Progenitor cell of endocrine pancreas (in vitro differentiated cells): Measurements from ENCODE around the gene ATL1. TPM values are rescaled to one million over a fixed set of nuclear protein-coding genes. Genes with fewer than 3 reads are reported as not detected.
A peak's percentile ranks its signal among the peaks of the same experiment; 100 is the strongest.

Experiments
- DNase-seq: peaks from one replicate; pipeline ENCODE4 v3.0.0; 2021; ENCODE audit warnings: low spot score; ENCODE audit not compliant: unreplicated experiment
- H3K27ac Mint-ChIP-seq: 2 replicates; pipeline ENCODE4 v1.8.0; 2021; ENCODE audit warnings: mild to moderate bottlenecking, moderate library complexity, mixed read lengths
- H3K27me3 Mint-ChIP-seq: 2 replicates; pipeline ENCODE4 v1.8.0; 2021; ENCODE audit warnings: mixed read lengths
- H3K36me3 Mint-ChIP-seq: 2 replicates; pipeline ENCODE4 v1.8.0; 2022; ENCODE audit warnings: mixed read lengths; ENCODE audit not compliant: insufficient read depth
- H3K4me1 Mint-ChIP-seq: 2 replicates; pipeline ENCODE4 v1.8.0; 2021; ENCODE audit warnings: low read depth, mixed read lengths
- H3K4me3 Mint-ChIP-seq: 2 replicates; pipeline ENCODE4 v1.8.0; 2021; ENCODE audit warnings: low read depth, mild to moderate bottlenecking, moderate library complexity, mixed read lengths
- H3K9me3 Mint-ChIP-seq: 2 replicates; pipeline ENCODE4 v1.8.0; 2021; ENCODE audit warnings: low read depth, mixed read lengths
- long read RNA-seq: library from polyadenylated mRNA; unstranded; transcript quantifications from one replicate; pipeline ENCODE4 v2.0.0, GENCODE V29; 2020
- total RNA-seq: library from RNA; stranded (reverse); gene quantifications from 2 replicates; pipeline ENCODE4 v1.2.1, GENCODE V29; 2021
- TF ChIP-seq, protein P1 (sequence below): fragments of 200-600 bp; sonication (generic); IDR thresholded peaks from one replicate; pipeline ENCODE4 v1.5.0; 2021; ENCODE audit warnings: antibody characterized with exemption, mild to moderate bottlenecking; ENCODE audit not compliant: unreplicated experiment

Gene ATL1
- total RNA-seq = 6.8 and 6.9 TPM in 2 replicates
- long read RNA-seq, partial matches to known transcripts = 55 of 69 reads
- long read RNA-seq, other reads (novel, unspliced or antisense) = 10 of 69 reads

DNA sequence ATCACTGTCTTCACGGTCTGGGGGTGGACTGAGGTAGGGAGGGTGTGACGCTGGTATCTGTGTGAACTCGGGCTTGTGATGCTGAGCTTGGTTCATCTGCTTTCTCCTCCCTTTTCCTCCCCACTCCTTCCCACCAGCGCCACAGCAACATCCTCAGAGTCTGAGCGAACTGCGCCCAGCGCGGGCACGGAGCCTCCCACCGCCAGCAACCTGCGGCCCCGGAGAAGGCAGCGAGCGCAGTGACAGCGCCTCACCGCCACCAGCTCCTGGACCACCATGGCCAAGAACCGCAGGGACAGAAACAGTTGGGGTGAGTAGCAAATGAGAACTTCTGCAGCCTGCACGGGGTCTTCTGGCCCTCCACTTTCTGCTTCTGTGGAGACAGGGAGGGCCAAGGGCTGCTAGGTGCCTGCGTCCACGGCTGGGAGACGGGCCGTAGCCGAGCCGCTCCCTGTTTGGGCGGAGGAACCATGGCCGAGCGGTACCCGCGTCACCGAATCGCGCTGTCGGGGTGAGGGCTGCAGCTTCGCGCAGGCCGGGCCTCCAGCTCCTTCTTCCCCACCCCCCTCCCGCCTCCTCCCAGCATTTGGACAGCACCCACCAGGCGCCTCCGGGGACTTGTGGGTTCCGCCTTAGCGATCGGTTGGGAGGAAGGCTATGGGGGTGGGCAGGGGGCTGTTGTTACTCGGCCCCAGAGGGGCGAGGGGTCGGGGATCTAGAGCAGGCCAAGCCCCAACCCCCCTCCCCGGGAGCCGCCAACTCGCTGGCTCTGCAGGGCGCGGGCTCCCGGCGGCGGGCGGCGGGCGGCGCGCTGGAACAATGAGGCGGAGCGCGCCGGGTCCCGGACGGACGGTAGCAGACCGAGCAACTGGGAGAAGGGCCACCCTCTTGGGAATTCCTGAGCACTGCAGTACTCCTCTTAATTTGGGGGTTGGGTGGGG, at the start of gene ATL1:
Gene ATL1 (plus strand): TSS at position 156 of the 941 bp plus-strand sequence. CDS start 121 bp downstream, at position 277.
- Mint-ChIP-seq H3K9me3 (no peaks in the 10 kb centered on the region), H3K36me3 (no peaks in the 10 kb centered on the region), H3K4me1 (peaks cover 9% of the 10 kb centered on the region), H3K4me3 (peak within 1 kb of the TSS; percentile 89), H3K27me3 (peaks cover 64% of the 10 kb centered on the region), H3K27ac (peak within 1 kb of the TSS; percentile 94)
- TF ChIP-seq, protein P1, sequence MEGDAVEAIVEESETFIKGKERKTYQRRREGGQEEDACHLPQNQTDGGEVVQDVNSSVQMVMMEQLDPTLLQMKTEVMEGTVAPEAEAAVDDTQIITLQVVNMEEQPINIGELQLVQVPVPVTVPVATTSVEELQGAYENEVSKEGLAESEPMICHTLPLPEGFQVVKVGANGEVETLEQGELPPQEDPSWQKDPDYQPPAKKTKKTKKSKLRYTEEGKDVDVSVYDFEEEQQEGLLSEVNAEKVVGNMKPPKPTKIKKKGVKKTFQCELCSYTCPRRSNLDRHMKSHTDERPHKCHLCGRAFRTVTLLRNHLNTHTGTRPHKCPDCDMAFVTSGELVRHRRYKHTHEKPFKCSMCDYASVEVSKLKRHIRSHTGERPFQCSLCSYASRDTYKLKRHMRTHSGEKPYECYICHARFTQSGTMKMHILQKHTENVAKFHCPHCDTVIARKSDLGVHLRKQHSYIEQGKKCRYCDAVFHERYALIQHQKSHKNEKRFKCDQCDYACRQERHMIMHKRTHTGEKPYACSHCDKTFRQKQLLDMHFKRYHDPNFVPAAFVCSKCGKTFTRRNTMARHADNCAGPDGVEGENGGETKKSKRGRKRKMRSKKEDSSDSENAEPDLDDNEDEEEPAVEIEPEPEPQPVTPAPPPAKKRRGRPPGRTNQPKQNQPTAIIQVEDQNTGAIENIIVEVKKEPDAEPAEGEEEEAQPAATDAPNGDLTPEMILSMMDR = no peak
- peak; percentile 64 for DNase-seq

DNA sequence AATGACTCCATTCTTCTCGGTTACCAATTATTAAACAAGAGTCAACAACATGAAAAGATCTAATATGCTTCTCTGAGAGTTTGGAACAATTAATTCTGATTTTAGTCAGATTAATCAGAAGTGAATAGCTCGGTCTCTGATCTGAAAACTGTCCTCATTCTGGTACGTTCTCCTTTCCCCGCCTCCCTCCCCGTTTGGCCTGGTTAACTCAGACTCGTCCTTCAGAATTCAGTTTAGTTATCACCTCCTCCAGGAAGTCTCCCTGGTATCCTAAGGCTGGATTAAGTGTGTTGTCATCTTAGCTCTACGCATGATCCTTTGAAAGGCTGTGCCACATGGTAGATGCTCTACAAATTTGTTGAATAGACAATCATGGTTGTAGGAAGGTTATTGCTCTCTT, 49.8 kb upstream of the ATL1 start:
- TF ChIP-seq, protein P1 = no peak
- H3K4me1 Mint-ChIP-seq = peaks cover 7% of the 10 kb centered on the region
- peak overlapping the region; percentile 35 for H3K27ac Mint-ChIP-seq
- no peaks in the 10 kb centered on the region for H3K27me3 Mint-ChIP-seq
- no peak overlapping the region for H3K4me3 Mint-ChIP-seq
- peaks cover 3% of the 10 kb centered on the region for H3K9me3 Mint-ChIP-seq
- peaks cover 10% of the 10 kb centered on the region for H3K36me3 Mint-ChIP-seq
- no peak for DNase-seq

DNA sequence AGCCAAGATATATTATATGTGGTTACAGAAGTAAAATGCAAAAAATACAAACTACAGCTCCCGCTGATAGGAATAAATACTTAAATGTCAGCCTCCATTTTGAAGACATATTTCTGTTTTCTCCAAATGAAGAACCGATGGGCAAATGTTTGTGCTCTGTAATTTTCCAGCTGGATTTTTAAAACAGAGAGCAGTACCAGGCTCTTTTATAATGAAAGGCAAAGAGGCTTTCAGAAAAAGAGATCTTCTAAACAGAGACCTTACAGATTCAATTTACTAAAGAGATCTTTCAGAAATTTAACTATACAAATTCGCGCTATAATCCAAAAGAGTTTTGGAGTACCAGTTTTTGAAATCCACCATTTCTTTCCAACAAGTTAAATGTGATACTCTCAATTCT, 47.5 kb upstream of the ATL1 start:
- TF ChIP-seq, protein P1 = no peak
- no peak for DNase-seq

DNA sequence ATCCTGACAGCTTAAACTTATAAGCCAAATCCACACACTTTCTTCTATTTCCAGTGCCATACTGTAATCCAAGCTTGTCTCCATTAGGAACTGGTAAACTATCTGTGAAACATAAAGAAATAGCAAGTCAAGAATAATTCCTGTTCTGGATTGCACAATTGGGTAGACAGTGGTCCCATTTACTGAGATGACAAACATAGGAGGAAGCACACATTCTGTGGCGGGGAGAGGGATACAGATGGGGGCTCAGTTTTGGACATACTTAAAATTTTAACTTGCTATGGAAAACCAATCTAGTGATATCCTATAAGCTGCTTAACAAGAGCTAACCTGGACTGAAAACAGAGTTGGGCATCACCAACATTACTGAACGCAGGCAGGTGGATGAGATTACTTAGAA, 43.9 kb upstream of the ATL1 start:
- TF ChIP-seq, protein P1 = no peak
- Mint-ChIP-seq H3K27ac (no peak overlapping the region), H3K27me3 (no peaks in the 10 kb centered on the region), H3K4me1 (no peaks in the 10 kb centered on the region), H3K4me3 (no peak overlapping the region), H3K9me3 (no peaks in the 10 kb centered on the region), H3K36me3 (peaks cover 1% of the 10 kb centered on the region)
- no peak for DNase-seq

More for the DNA sequence above, 47.5 kb upstream of the ATL1 start:
- no peak overlapping the region for H3K4me3 Mint-ChIP-seq
- no peaks in the 10 kb centered on the region for H3K27me3 Mint-ChIP-seq
- no peak overlapping the region for H3K27ac Mint-ChIP-seq
- peaks cover 7% of the 10 kb centered on the region for H3K4me1 Mint-ChIP-seq
- H3K9me3 Mint-ChIP-seq = peaks cover 3% of the 10 kb centered on the region
- peaks cover 8% of the 10 kb centered on the region for H3K36me3 Mint-ChIP-seq

DNA sequence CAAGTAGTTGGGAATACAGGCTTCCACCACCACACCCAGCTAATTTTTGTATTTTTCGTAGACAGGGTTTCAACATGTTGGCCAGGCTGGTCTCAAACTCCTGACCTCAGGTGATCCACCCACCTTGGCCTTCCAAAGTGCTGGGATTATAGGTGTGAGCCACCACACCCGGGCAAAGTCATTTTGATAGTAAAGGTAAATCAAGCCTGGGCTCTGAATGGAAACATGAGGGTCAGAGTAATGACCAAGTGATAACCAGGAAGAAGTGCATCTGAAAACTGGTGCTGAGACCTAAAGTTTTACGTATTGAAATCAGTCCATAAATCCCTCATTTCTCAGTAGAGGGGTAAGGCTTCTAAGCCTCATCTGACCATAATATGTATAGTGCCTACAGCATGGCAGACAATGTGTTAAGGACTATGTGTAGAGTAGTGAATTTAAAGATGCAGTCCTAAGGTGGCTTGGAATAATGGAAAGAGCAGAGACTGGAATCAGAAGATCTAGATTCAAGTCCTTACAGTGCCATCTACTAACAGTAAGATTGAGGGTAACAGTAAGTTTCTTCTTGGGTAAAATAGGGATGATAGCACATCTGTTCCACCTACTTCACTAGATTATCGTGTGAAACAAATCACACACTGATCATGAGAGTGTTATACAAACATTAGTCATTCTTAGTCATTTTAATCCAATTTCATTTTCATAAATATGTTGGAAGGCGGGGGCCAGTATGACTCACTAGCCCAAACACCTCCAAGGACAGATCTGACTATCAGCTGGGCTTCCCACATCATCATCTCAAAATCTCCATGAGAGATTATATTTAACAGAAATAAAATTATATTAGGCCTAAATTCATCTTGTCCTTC, 38.8 kb upstream of the ATL1 start:
- H3K36me3 Mint-ChIP-seq = peaks cover 6% of the 10 kb centered on the region
- H3K4me3 Mint-ChIP-seq = no peak overlapping the region
- H3K9me3 Mint-ChIP-seq = no peaks in the 10 kb centered on the region
- no peak overlapping the region for H3K27ac Mint-ChIP-seq
- H3K4me1 Mint-ChIP-seq = peaks cover 18% of the 10 kb centered on the region
- TF ChIP-seq, protein P1 = no peak
- no peak for DNase-seq
- H3K27me3 Mint-ChIP-seq = no peaks in the 10 kb centered on the region
